AG04449 (cell line): Measurements from ENCODE around the gene LRPPRC.

Source experiments
- CTCF ChIA-PET: fragments of 350-600 bp; formaldehyde crosslinking; extraction: SDS; loops from one replicate; lab custom pipeline; 2021; ENCODE audit warnings: antibody characterized with exemption; lab: Yijun Ruan, JAX
- POLR2A ChIA-PET: fragments of 400-600, 350-600 bp; formaldehyde crosslinking; extraction: SDS; loops from one replicate; lab custom pipeline; 2020; ENCODE audit warnings: antibody characterized with exemption, inconsistent platforms; lab: Yijun Ruan, JAX
- DNase-seq: peaks from one replicate; pipeline ENCODE4 v3.0.0-alpha.2; 2010; ENCODE audit warnings: low read depth, low spot score
- H3K4me3 ChIP-seq: 2 replicates; pipeline ENCODE4 v1.5.1; 2011; ENCODE audit warnings: low read depth, mild to moderate bottlenecking, control low read depth, low read length
- CTCF ChIP-seq: IDR thresholded peaks from one replicate; pipeline ENCODE4 v1.5.1; 2011; ENCODE audit warnings: mild to moderate bottlenecking, moderate library complexity, low read length, control low read depth, inconsistent platforms; ENCODE audit not compliant: insufficient read depth; ENCODE audit errors: missing control alignments

Gene LRPPRC

GRCh38 chr2:43986600-43986999 is 9.2 kb downstream of the LRPPRC start:
- H3K4me3 ChIP-seq, result no peak overlapping the region
- TF ChIP-seq CTCF, result no peak
- DNase-seq, result no peak
- ChIA-PET POLR2A (no interaction called here), CTCF (no interaction called here)

- ChIA-PET POLR2A (no interaction called here), CTCF (no interaction called here)
- DNase-seq, result no peak
- TF ChIP-seq CTCF, result no peak
- H3K4me3 ChIP-seq, result no peak overlapping the region
Measured at GRCh38 chr2:43985359-43985758, 10.4 kb downstream of the LRPPRC start.

GRCh38 chr2:43984533-43984932 is 11.3 kb downstream of the LRPPRC start:
- DNase-seq, result no peak
- POLR2A ChIA-PET, result no interaction called here
- CTCF ChIA-PET, result no interaction called here

GRCh38 chr2:43980902-43981301 is 14.9 kb downstream of the LRPPRC start:
- ChIA-PET POLR2A (no interaction called here), CTCF (no interaction called here)
- TF ChIP-seq CTCF, result no peak
- no peak overlapping the region for H3K4me3 ChIP-seq
- DNase-seq, result no peak

More at GRCh38 chr2:43984533-43984932, 11.3 kb downstream of the LRPPRC start:
- no peak overlapping the region for H3K4me3 ChIP-seq
- TF ChIP-seq CTCF, result no peak

- no peak overlapping the region for H3K4me3 ChIP-seq
- POLR2A ChIA-PET, result no interaction called here
- no peak for TF ChIP-seq CTCF
- CTCF ChIA-PET, result interaction anchor here (1.3 kb wide), 1 partner anchor 19 kb away, joined by 3 read pairs; no protein-coding TSS in a partner anchor
- no peak for DNase-seq
Measured at GRCh38 chr2:43977677-43978375, 18.0 kb downstream of the LRPPRC start.

GRCh38 chr2:43960921-43961320 is 34.9 kb downstream of the LRPPRC start:
- H3K4me3 ChIP-seq, result no peak overlapping the region
- no peak for DNase-seq
- ChIA-PET POLR2A (no interaction called here), CTCF (interaction anchor here (1.9 to 2.5 kb wide), 2 partner anchors 11 to 13 kb away, joined by 5 to 8 read pairs; no protein-coding TSS in a partner anchor)
- TF ChIP-seq CTCF, result no peak
